Measurements from ENCODE around the gene PAOX. TPM values are rescaled to one million over a fixed set of nuclear protein-coding genes. Genes with fewer than 3 reads are reported as not detected.

Gene PAOX
- total and polyA plus RNA-seq, 2 of the 4 experiments (the other 2 are of a cell fraction): 3.8 to 4.5 TPM

- CTCF ChIA-PET: no interaction called here
- peak overlapping the region; percentile 85 for H3K9ac ChIP-seq (ENCODE audit: low read depth, low read length)
- H2AFZ ChIP-seq (replicated peaks; ENCODE audit: low read length, poor library complexity): peak overlapping the region; percentile 94
- peaks cover 4% of the 10 kb centered on the region; the same call in 1 of the 2 replicates for H3K4me1 ChIP-seq (ENCODE audit: control insufficient read depth, insufficient read depth, low read length)
- H2BK15ac ChIP-seq (ENCODE audit: low read depth, low read length): no peak overlapping the region
- H2BK5ac ChIP-seq (ENCODE audit: low read depth, low read length, poor library complexity, severe bottlenecking): peak overlapping the region; percentile 82
- TF ChIP-seq BHLHE40 (IDR thresholded peaks at IDR 0.05; ENCODE audit: low read depth, low read length) (no peak), SMC3 (IDR thresholded peaks at IDR 0.05; ENCODE audit: low read depth, low read length) (no peak), CEBPB (IDR thresholded peaks at IDR 0.05; ENCODE audit: low read depth, low read length) (no peak), CTCF (conservative IDR thresholded peaks at IDR 0.05; ENCODE audit: low read depth, low read length) (no peak), RCOR1 (IDR thresholded peaks at IDR 0.05; ENCODE audit: insufficient replicate concordance, low read length) (no peak), RFX5 (IDR thresholded peaks at IDR 0.05; ENCODE audit: low read depth, low read length) (no peak), MXI1 (IDR thresholded peaks at IDR 0.05; ENCODE audit: borderline replicate concordance, low read depth, low read length) (no peak), RAD21 (IDR thresholded peaks at IDR 0.05; ENCODE audit: low read length) (no peak), ELK1 (IDR thresholded peaks at IDR 0.05; ENCODE audit: borderline replicate concordance, low read depth, low read length) (no peak)
- peak overlapping the region; percentile 89 for H3K14ac ChIP-seq (replicated peaks; ENCODE audit: low read depth, low read length)
- H4K20me1 ChIP-seq (ENCODE audit: insufficient read depth, low read length): no peaks in the 10 kb centered on the region
- H4K91ac ChIP-seq (ENCODE audit: insufficient read depth, low read depth, low read length): peak overlapping the region; percentile 85
- dilution Hi-C loops (cut with HindIII; ENCODE audit: low sequenced_read_pairs, unreplicated experiment) (no loop called here), intact Hi-C loops (cut with micrococcal nuclease) (no loop called here), in situ Hi-C loops (cut with MboI; ENCODE audit: low sequenced_read_pairs) (no loop called here)
- peak overlapping the region; percentile 81 for H3K27ac ChIP-seq (ENCODE audit: insufficient read depth, low read length)
- H2AK5ac ChIP-seq (ENCODE audit: low read depth, low read length): peak overlapping the region; percentile 82; the same call in 1 of the 2 replicates
- POLR2A ChIA-PET (ENCODE audit: unreplicated experiment): no interaction called here
- 0 out of 2 replicates have a peak overlapping the region, but pooled peaks have one; percentile 16 for H2BK120ac ChIP-seq (ENCODE audit: low read depth, low read length)
- peak overlapping the region; percentile 100 for H3K4me2 ChIP-seq (ENCODE audit: low read depth, low read length)
- H2BK20ac ChIP-seq (ENCODE audit: low read depth, low read length): no peak overlapping the region
- peak overlapping the region; percentile 88 to 91 for H4K8ac ChIP-seq (ENCODE audit: low read depth in 2 of 2, low read length in 2 of 2)
- H3K4me3 ChIP-seq (ENCODE audit: insufficient read depth, low read depth, low read length): peak overlapping the region; percentile 97
- no peaks in the 10 kb centered on the region for H3K9me3 ChIP-seq (ENCODE audit: control insufficient read depth, insufficient read depth, low read length)
- peak overlapping the region; percentile 77 for H4K5ac ChIP-seq (ENCODE audit: low read depth, low read length)
- peak overlapping the region; percentile 89 for H3K23ac ChIP-seq (ENCODE audit: low read depth, low read length)
- peaks cover 26% of the 10 kb centered on the region for H3K36me3 ChIP-seq (ENCODE audit: control insufficient read depth, insufficient read depth, low read length)
- no TSS peak for BruUV-seq (replicated peaks)
- no peaks in the 10 kb centered on the region for H3K27me3 ChIP-seq (ENCODE audit: control insufficient read depth, insufficient read depth, low read length)
- no peak for ATAC-seq (ENCODE audit: low read depth)
- H3K56ac ChIP-seq (ENCODE audit: extremely low read depth, insufficient read depth, low read length): peak overlapping the region; percentile 86
- H3K4ac ChIP-seq (ENCODE audit: low read depth, low read length): peak overlapping the region; percentile 78
- H3K79me1 ChIP-seq (ENCODE audit: low read depth in 1 of 2, low read length in 2 of 2): peaks cover 31 to 44% of the 10 kb centered on the region in 2 experiments
- H3K9me1 ChIP-seq (ENCODE audit: insufficient read depth, low read length): peaks cover 9% of the 10 kb centered on the region; the same call in 1 of the 2 replicates
- no peak for DNase-seq
- H3K18ac ChIP-seq (ENCODE audit: low read depth, low read length): no peak overlapping the region
- H2AK9ac ChIP-seq (replicated peaks; ENCODE audit: low read depth, low read length, poor library complexity): peak overlapping the region; percentile 96
- 61% methylated on average over 11 of the region's 21 CpGs; no CpG with 5 or more reads in 1 of the 2 experiments for WGBS, 2 experiments (ENCODE audit: extremely low coverage in 2 of 2, insufficient read length in 1 of 2)
These were observed 15.7 kb downstream of the PAOX start for GRCh38 chr10:133394801-133395221.
